Stimulated activated CD4-positive, alpha-beta T cell treated with anti-CD3 and anti-CD28 coated beads, Interleukin-4, amount 100 ng/mL, for 4 hours (primary cell): ENCODE data around the gene THRB.

Experiments
- DNase-seq, 2 experiments: peaks; one replicate each; pipeline ENCODE4 v3.0.0-alpha.2; 2020

THRB gene

GRCh38 chr3:24494618-24495325 is at the start of gene THRB:
Gene THRB (minus strand): TSS chr3:24494850.
- DNase-seq, result no peak

GRCh38 chr3:24541935-24542334 is 47.3 kb upstream of the THRB start:
- DNase-seq, result no peak

GRCh38 chr3:24540821-24541220 is 46.2 kb upstream of the THRB start:
- DNase-seq, result no peak

DNA sequence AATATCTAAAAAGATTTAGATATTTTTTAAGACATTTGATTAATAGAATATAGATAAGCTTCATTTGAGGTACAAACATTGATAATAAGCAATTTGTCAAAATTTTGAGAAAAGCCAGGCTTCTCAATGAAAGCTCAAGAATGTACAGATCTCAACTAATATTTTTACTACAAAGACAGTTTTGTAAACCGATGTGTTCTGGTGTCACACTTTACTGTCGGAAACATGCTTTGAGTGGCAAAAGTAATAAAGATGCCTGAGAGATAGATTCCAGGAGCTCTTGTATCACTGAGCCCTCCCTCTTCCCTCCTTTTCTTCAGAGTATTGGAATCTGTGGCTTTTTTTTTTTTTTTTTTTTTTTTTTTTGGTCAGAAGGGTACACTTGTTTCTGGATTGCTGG is 45.0 kb upstream of the THRB start:
- no peak for DNase-seq

DNA sequence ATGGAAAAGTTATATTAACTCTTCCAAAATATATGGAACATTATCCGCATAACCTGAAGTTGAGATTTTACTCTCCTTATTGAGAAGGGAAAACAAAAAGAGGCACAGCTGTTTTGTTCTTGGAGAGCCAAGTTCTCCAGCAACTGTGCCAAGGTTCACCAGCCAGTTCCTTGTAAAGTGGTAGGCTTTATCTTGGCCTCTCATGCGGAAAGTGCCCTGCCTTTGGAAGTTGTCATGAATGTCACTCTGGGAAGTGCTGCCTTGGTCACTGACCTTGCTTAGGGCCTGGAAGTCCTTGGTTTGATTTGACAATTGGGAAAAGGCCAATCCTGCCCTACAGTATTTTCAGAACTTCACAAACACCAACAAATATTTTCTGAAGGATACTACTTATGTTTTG is 44.2 kb upstream of the THRB start:
- no peak for DNase-seq

DNA sequence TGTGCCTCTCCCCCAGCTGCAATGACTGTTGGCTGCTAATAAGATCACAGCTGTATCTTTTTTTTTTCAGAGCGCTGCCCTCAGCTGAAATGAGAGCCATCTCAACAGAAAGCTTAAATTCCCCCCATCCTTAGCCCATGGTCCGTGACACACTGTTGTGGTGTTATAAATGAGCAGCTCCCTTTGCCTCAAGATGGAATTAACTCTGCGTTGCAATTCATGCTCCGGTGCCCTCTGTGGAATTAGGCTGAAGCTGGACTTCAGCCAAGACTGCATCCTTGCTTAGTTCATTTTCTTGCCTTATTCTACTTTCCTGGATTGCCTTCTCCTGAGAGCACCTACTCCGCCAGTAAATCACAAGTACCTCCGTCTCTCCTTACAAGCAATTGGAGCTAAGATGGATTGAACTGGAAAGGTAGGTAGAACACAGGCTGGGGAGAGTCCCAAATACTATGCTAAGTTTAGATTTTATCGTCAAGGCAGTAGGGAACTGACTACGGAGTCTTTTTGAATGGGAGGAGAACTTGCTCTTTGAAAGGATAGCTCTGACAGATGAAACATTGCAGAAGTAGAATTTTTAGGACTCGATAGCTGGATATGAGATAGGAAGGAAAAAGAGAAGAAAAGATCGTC is 39.0 kb upstream of the THRB start:
- DNase-seq, result no peak

GRCh38 chr3:24530471-24530870 is 35.8 kb upstream of the THRB start:
- DNase-seq, result no peak

GRCh38 chr3:24529210-24529609 is 34.6 kb upstream of the THRB start:
- DNase-seq, result no peak

- no peak for DNase-seq
These were observed 32.1 kb upstream of the THRB start for GRCh38 chr3:24526640-24527212.

DNA sequence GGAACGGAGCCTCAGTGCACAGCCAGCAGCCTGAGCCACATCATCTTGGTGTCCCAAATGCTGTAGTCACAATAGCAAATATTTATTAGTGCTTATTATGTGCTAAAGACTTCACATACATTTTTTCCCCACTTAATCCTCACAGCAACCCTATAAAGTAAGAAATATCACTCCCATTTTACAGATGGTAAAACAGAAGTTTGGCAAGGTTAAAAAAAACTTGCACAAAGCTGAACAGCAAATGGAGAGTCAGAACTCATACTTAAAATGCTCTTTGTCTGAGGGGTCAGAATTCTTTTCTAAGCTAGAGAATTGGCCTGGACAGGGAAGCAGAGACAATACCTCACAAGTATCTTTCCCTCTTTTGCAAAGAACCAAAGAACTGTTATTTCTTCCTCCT is 30.9 kb upstream of the THRB start:
- DNase-seq, result no peak

- DNase-seq, result no peak
These were observed 30.4 kb upstream of the THRB start for GRCh38 chr3:24525022-24525421.

GRCh38 chr3:24523988-24524727 is 29.5 kb upstream of the THRB start:
- DNase-seq, result no peak

- no peak for DNase-seq
These were observed 28.6 kb upstream of the THRB start for GRCh38 chr3:24523215-24523614.

DNA sequence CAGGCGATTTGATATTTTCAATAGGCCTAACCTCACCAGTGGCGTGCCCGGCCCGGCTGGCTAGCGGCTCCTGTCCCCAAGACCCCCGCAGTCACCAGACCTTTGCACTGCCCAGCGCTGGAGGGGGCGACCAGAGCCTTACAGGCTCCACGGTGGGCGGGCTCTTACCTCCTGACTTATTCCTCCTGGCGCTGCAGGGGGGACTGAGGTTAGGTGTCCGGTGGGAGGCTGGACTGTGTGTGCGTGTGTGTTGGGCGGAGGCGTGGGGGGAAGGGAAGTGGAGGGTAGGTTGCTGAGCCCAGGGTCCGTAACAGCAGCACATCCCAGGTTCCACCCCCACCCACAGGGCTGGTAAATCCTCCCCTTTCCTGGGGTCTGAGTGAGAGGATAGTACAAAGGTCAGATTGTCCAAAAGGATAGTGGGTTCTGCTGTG is 27.5 kb upstream of the THRB start:
- no peak for DNase-seq

GRCh38 chr3:24521420-24522145 is 26.9 kb upstream of the THRB start:
- DNase-seq, result no peak

DNA sequence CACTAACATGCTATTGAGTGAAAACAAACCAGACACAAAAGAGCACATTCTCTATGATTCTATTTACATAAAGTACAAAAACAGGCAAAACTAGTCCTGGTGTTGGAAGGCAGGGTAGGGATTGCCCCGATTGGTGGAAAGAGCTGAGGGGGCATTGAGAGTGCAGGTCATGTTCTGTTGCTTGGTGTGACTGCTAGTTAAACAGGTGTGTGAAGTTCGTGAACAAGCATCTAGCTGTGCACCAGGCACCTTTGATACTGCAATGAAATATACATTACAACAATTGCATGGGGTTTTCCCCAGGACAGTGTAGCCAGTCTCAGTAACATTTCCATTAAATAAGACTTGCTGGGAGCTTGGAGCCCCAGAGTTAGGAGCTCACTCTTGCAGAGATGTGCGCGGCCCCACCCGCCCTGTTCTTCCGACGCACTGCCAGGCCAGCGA is 26.3 kb upstream of the THRB start:
- DNase-seq, result no peak

DNA sequence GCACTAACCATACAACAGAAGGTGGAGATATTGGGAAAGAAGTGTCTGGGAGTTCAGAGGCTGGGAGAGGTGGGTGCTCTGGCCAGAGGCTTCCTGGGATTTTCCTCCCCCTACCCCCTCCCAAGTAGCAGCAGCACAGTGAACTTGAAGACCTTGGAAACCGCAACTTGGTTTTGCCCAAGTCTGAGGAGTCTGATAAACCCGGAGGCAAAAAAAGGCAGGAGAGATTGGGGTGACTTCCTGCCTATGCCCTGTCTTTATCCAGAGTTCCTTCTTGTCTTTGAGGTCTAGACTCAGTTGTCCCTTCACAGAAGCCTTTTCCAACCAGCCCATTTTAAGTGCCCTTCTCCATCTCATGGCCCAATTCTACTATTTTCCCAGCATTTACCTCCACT is 25.4 kb upstream of the THRB start:
- no peak for DNase-seq

GRCh38 chr3:24519368-24520100 is 24.9 kb upstream of the THRB start:
- DNase-seq, result no peak

GRCh38 chr3:24518990-24519367 is 24.3 kb upstream of the THRB start:
- DNase-seq, result no peak

GRCh38 chr3:24514119-24514518 is 19.5 kb upstream of the THRB start:
- DNase-seq, result no peak

GRCh38 chr3:24513463-24513862 is 18.8 kb upstream of the THRB start:
- DNase-seq, result no peak

DNA sequence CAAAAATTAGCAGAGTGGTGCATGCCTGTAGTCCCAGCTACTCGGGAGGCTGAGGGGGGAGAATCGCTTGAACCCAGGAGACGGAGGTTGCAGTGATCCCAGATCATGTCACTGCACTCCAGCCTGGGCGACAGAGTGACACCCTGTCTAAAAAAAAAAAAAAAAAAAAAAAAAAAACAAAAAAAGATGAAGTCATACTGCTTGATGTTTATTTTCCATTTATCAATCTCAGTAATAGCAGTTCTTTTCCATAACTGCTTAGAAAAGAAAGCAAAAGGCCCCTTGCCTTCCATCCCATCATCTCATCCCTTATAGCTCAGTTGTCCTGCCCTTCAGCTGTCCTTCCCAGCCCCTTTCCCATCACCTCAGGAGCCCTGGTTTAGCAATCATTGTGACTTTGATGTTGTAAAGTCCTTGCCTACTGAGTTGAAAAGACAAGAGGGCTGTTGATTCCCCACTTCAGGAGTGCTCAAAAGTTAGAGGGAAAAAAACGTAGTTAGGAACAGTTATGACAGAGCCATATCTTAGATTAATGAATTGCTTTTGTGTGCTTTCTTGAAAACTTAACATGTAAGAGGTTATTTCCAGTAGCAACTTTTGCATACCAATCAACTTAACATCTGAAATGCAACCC is 18.0 kb upstream of the THRB start:
- DNase-seq, result no peak
